Cardiac septum (tissue), 1 donor: ENCODE data around the gene DRD5. TPM values are rescaled to one million over a fixed set of nuclear protein-coding genes. Genes with fewer than 3 reads are reported as not detected.

ENCODE experiments used
- DNase-seq: peaks from one replicate; pipeline ENCODE4 v3.0.0-alpha.2; 2020; ENCODE audit warnings: low spot score
- intact Hi-C: fragments of 100-400 bp; cut with DNase I; formaldehyde crosslinking; loops from one replicate; pipeline ENCODE4 v1.14.0; 2022
- total RNA-seq: library from RNA; stranded (reverse); fragmentation: NEBNext Ultra II Directional; extraction: Animal tissue kit (Norgen Biotek cat#: 25700); gene quantifications from one replicate; pipeline ENCODE4 v1.2.1, GENCODE V29; 2021
- donor health status: DM: no; HTN: no; CAD: no.

DRD5 gene
- total RNA-seq, 1 donor from 2014 or later, result not detected

DNA sequence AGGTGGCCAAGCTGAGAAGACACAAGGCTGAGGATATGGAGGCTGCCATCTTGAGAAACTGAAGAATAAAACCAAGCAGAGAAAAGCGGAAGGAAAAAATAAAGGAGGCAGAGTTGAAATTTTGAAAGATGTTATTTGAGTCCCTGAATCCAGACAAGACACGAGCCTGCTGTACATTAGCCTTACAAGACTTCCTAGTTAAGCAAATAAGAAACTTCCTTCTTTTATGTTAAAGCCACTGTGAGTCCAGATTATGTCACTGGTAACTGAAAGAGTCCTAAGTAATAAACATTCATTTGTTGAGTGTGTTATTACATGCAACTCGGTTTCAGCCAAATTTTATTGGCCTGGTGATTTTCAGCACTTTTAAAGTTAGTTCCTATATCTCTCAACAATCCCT lies 30.4 kb downstream of the DRD5 start:
- intact Hi-C loops, result no loop called here
- no peak for DNase-seq

DNA sequence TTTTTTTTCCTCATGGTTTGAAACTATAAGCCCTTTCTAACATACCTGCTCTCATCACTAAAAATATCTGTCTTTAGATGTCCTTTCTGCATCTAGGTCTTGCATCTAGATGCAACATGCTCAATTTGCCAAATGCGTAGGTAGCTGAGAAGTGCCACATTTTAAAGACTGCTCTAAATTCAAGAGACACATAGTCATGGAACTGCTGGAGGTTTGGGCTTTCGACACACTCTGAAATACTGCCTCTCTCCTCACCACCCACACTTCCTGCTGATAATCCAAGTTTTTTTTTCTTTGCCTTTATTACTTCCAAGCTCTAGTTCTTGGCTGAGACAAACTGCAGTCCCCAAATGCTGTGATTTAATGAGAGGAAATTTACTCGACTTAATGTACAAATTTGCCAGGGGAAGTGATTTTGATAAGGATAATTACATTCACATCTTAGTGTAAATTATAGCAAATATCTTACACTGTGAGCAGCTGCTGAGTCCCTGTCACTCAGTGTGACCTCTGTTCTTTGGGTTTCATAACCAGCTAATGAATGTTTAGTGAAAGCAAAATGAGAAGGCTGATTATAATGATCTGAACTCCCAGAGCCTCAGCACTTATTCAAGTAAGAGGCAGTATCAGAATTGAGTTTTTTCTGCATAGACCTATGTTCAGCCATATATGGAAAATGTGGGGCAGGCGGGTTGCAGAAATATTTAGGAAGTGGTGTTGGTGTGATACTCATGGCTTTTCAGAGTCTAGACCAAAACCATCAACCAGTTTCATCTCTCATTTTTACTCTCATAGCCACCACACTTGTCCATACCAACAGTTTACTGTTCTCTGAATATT lies 31.3 kb downstream of the DRD5 start:
- intact Hi-C loops, result no loop called here
- no peak for DNase-seq

DNA sequence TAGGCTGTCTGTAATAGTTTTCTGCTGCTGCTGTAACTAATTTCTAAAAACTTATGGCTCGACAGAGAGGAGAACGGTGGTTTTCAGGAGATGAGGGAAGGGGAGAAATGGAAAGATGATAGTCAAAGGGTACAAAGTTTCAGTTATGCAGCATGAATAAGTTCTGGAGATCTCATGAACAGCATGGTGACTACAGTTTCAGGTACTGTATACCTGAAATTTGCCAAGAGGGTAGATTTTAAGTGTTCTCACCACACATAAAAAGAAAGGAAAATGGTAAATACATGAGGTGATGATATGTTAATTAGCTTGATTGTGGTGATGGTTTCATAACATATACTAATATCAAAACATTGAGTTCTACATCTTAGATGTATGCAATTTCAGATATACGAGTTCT lies 34.9 kb downstream of the DRD5 start:
- DNase-seq, result no peak
- intact Hi-C loops, result no loop called here

DNA sequence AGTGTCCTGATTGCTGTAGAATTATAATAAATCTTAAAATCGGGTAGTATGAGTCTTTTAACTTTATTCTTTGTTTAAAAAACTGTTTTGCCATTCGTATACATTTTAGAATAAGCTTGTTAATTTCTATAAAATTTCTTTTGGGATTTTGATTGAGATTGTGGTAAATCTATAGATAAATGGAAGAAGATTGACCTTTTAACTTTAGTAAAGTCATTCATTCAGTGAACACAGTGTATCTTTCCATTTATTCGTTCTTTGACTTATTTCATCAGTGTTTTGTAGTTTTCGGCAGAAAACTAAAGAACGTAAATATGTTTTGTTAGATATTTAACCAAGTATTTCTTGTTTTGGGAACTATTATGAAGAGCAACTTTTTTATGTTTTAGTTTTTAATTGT lies 38.9 kb downstream of the DRD5 start:
- intact Hi-C loops, result no loop called here
- no peak for DNase-seq

DNA sequence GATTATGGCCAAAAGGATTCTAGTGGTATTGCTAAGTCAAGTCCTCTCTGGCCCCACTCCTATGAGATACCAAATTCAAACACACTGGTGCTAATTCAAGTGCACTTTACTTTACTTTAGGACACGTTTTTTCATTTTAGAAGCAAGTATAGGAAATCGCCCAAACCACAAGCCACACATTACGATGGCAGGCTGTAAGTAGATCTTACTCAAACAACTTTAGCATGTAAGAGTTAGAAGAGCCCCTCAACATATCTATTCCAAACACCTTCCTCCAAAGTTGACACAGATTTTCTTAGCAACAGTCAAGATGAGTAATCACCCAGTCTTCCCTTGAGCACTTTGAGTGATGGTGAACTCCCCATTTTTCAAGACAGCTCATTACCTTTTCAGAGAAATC lies 43.6 kb downstream of the DRD5 start:
- DNase-seq, result no peak
- intact Hi-C loops, result no loop called here

DNA sequence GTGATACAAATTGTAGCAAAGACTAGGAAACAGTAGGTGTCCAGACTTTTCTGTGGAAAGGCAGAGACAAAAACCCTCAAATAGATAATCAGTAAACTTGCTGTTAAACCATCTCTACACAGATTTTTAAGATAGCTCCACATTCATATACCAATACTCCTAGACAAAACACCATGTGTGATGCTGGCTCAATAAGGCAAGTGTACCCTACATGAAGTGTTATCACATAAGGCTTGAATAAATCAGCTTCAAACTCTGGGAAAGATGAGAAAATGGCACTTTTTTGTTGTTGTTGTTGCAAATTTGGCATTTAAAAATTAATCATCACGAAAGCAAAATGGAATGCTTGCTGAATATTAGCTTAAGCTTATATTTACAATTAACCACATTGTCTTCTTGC lies 45.1 kb downstream of the DRD5 start:
- no peak for DNase-seq
- intact Hi-C loops, result no loop called here

DNA sequence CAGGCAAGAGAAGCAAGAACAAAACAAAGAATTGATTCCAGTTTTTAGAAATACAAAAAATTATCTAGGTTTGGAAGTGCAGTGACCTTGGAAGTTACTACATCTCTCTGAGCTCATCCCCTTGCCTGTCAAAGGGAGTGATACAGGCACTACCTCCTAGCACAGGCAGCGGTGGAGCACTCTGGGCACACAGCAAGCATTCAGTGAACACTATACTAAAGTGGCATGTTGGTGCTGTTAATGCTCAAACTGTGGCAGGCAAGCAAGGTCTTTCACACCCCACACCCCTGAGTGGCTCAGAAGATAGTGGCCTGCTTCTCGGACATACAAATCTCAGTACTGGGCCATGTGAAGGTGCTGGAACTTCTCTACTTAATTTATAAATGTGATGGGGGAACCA lies 51.2 kb downstream of the DRD5 start:
- intact Hi-C loops, result no loop called here
- no peak for DNase-seq

DNA sequence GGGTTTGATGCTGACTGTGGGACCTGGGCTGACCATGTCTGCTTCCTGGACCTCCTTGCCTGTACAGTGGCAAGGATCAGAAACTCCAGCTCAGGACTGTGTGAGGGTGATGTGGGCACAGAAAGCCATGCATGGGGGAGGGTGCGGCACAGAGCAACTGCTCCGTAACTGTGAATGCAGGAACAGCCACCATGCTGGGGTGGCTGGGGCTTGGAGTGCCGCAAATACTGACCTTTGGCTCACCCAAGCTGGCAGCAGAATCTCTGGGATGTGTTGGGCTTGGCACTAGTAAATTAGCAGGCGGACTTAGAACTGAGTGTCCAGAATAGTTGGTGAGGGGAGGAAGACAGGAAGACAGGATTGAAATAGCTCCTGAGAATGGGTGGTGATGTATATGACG lies 52.0 kb downstream of the DRD5 start:
- intact Hi-C loops, result no loop called here

More for the DNA sequence above, 52.0 kb downstream of the DRD5 start:
- DNase-seq, result no peak

Other genes with a start within 250 kb of the DRD5 start
- gene SLC2A9, start 239.9 kb downstream of the DRD5 start, total RNA-seq, result 5.5 TPM